H9 (cell line): Measurements from ENCODE around the gene LIX1L. TPM values are rescaled to one million over a fixed set of nuclear protein-coding genes. Genes with fewer than 3 reads are reported as not detected.

Experiments
- DNase-seq: peaks from one replicate; pipeline ENCODE4 v3.0.0-alpha.2; 2017
- H2AFZ ChIP-seq: one replicate; pipeline ENCODE4 v1.6.1; 2013; ENCODE audit warnings: mild to moderate bottlenecking, low read length, control low read depth, moderate library complexity
- H2AK5ac ChIP-seq: 2 replicates; pipeline ENCODE4 v1.6.1; 2013; ENCODE audit warnings: low read length, control low read depth, mixed read lengths; ENCODE audit not compliant: insufficient read length
- H2BK120ac ChIP-seq: one replicate; pipeline ENCODE4 v1.6.1; 2013; ENCODE audit warnings: low read depth, mild to moderate bottlenecking, low read length, control low read depth, inconsistent platforms; ENCODE audit not compliant: poor library complexity, severe bottlenecking
- H2BK12ac ChIP-seq: 2 replicates; pipeline ENCODE4 v1.6.1; 2013; ENCODE audit warnings: low read length, control low read depth, mixed read lengths, low read depth; ENCODE audit not compliant: insufficient read length
- H2BK15ac ChIP-seq: 2 replicates; pipeline ENCODE4 v1.6.1; 2013; ENCODE audit warnings: low read depth, low read length, control low read depth
- H2BK20ac ChIP-seq: one replicate; pipeline ENCODE4 v1.6.1; 2013; ENCODE audit warnings: low read depth, mild to moderate bottlenecking, low read length, control low read depth, inconsistent platforms; ENCODE audit not compliant: poor library complexity, severe bottlenecking
- H2BK5ac ChIP-seq: 2 replicates; pipeline ENCODE4 v1.6.1; 2013; ENCODE audit warnings: low read length, control low read depth, mixed read lengths; ENCODE audit not compliant: insufficient read length
- H3K14ac ChIP-seq: 2 replicates; pipeline ENCODE4 v1.6.1; 2013; ENCODE audit warnings: low read length, control low read depth; ENCODE audit not compliant: insufficient read depth
- H3K18ac ChIP-seq: 2 replicates; pipeline ENCODE4 v1.6.1; 2013; ENCODE audit warnings: low read depth, mild to moderate bottlenecking, mixed read lengths, low read length, control low read depth; ENCODE audit not compliant: insufficient read length
- H3K23ac ChIP-seq: 2 replicates; pipeline ENCODE4 v1.6.1; 2013; ENCODE audit warnings: low read length, control low read depth, mixed read lengths, low read depth; ENCODE audit not compliant: insufficient read length
- H3K23me2 ChIP-seq: 2 replicates; pipeline ENCODE4 v1.6.1; 2013; ENCODE audit warnings: low read depth, mild to moderate bottlenecking, mixed read lengths, low read length, control low read depth; ENCODE audit not compliant: insufficient read length, poor library complexity, severe bottlenecking
- H3K27ac ChIP-seq: 2 replicates; pipeline ENCODE4 v1.5.1; 2013; ENCODE audit warnings: low read length, control low read depth, mixed read lengths, low read depth; ENCODE audit not compliant: insufficient read length
- H3K27me3 ChIP-seq: 2 replicates; pipeline ENCODE4 v1.6.1; 2013; ENCODE audit warnings: low read length, control low read depth, inconsistent platforms; ENCODE audit not compliant: insufficient read depth
- H3K4ac ChIP-seq: 2 replicates; pipeline ENCODE4 v1.6.1; 2013; ENCODE audit warnings: low read depth, mild to moderate bottlenecking, control low read depth, inconsistent platforms, low read length, moderate library complexity
- H3K4me1 ChIP-seq: 2 replicates; pipeline ENCODE4 v1.6.1; 2013; ENCODE audit warnings: low read length, control low read depth, inconsistent platforms; ENCODE audit not compliant: insufficient read depth
- H3K4me2 ChIP-seq: 2 replicates; pipeline ENCODE4 v1.6.1; 2013; ENCODE audit warnings: low read length, control low read depth, mixed read lengths; ENCODE audit not compliant: insufficient read length, insufficient read depth
- H3K56ac ChIP-seq: 2 replicates; pipeline ENCODE4 v1.6.1; 2013; ENCODE audit warnings: low read depth, mild to moderate bottlenecking, mixed read lengths, low read length, control low read depth; ENCODE audit not compliant: insufficient read length
- H3K79me1 ChIP-seq: 2 replicates; pipeline ENCODE4 v1.6.1; 2013; ENCODE audit warnings: low read depth, mild to moderate bottlenecking, moderate library complexity, low read length, control low read depth, inconsistent platforms; ENCODE audit not compliant: insufficient read depth, poor library complexity, severe bottlenecking
- H3K79me2 ChIP-seq: 2 replicates; pipeline ENCODE4 v1.6.1; 2013; ENCODE audit warnings: low read length, control low read depth, inconsistent platforms; ENCODE audit not compliant: insufficient read depth
- H3K9ac ChIP-seq: 2 replicates; pipeline ENCODE4 v1.6.1; 2013; ENCODE audit warnings: low read length, control low read depth, mixed read lengths; ENCODE audit not compliant: insufficient read length; ENCODE audit errors: extremely low read depth
- H3K9me3 ChIP-seq: one replicate; pipeline ENCODE4 v1.6.1; 2013; ENCODE audit warnings: low read depth, low read length, inconsistent platforms; ENCODE audit not compliant: control insufficient read depth
- H3T11ph ChIP-seq: one replicate; pipeline ENCODE4 v1.6.1; 2013; ENCODE audit warnings: mild to moderate bottlenecking, low read length, control low read depth, inconsistent platforms
- H4K20me1 ChIP-seq: one replicate; pipeline ENCODE4 v1.6.1; 2013; ENCODE audit not compliant: control insufficient read depth, insufficient read length, insufficient read depth
- H4K5ac ChIP-seq: 2 replicates; pipeline ENCODE4 v1.6.1; 2013; ENCODE audit warnings: low read depth, mild to moderate bottlenecking, mixed read lengths, low read length, control low read depth; ENCODE audit not compliant: insufficient read length
- H4K8ac ChIP-seq: replicated peaks from 2 replicates; pipeline ENCODE4 v1.6.1; 2013; ENCODE audit warnings: low read length, control low read depth, mixed read lengths, low read depth; ENCODE audit not compliant: insufficient read length
- H4K91ac ChIP-seq: 2 replicates; pipeline ENCODE4 v1.6.1; 2013; ENCODE audit warnings: low read depth, mild to moderate bottlenecking, moderate library complexity, mixed read lengths, low read length, control low read depth; ENCODE audit not compliant: insufficient read length
- H3K27ac Mint-ChIP-seq, 3 experiments: 2 replicates in 2 of 3; 3 replicates in 1 of 3; pipeline ENCODE4 v1.8.0; 2020 to 2021; ENCODE audit warnings: mixed read lengths in 3 of 3, mild to moderate bottlenecking in 1 of 3, moderate library complexity in 1 of 3
- H3K27me3 Mint-ChIP-seq: 2 replicates; pipeline ENCODE4 v1.8.0; 2021; ENCODE audit warnings: low read depth, mild to moderate bottlenecking, moderate library complexity, mixed read lengths
- H3K36me3 Mint-ChIP-seq, 3 experiments: 2 replicates in 2 of 3; 3 replicates in 1 of 3; pipeline ENCODE4 v1.8.0; 2020 to 2021; ENCODE audit warnings: low read depth in 3 of 3, mixed read lengths in 3 of 3; ENCODE audit not compliant: insufficient read depth in 1 of 3
- H3K4me1 Mint-ChIP-seq, 2 experiments: 2 replicates each; pipeline ENCODE4 v1.8.0; 2020; ENCODE audit warnings: mixed read lengths in 2 of 2
- H3K4me3 Mint-ChIP-seq, 2 experiments: 2 replicates in 1 of 2; 3 replicates in 1 of 2; pipeline ENCODE4 v1.8.0; 2020 to 2021; ENCODE audit warnings: mild to moderate bottlenecking in 2 of 2, mixed read lengths in 2 of 2, moderate library complexity in 1 of 2
- H3K9me3 Mint-ChIP-seq, 2 experiments: 2 replicates in 1 of 2; 3 replicates in 1 of 2; pipeline ENCODE4 v1.8.0; 2020; ENCODE audit warnings: mild to moderate bottlenecking in 2 of 2, mixed read lengths in 2 of 2, moderate library complexity in 1 of 2
- WGBS: extraction: QIAGEN DNeasy Blood & Tissue Kit; methylation state at CpG from one replicate; pipeline ENCODE4 v1.1.7; 2013; ENCODE audit warnings: missing lambda C conversion rate, low lambda C conversion rate, mixed read lengths; ENCODE audit not compliant: insufficient read length; ENCODE audit errors: extremely low coverage; 5-methylcytosine and 5-hydroxymethylcytosine counted together
- total RNA-seq: library from RNA; stranded (reverse); gene quantifications from 2 replicates; pipeline ENCODE4 v1.2.1, GENCODE V29; 2021
- TF ChIP-seq, protein P1 (sequence below): fragments of 200-600 bp; sonication (generic); conservative IDR thresholded peaks from 3 replicates; pipeline ENCODE4 v1.8.0; 2021; ENCODE audit warnings: antibody characterized with exemption, mild to moderate bottlenecking

Gene LIX1L
- total RNA-seq, 1 experiment from 2014 or later, result 5.9 TPM

- no peaks in the 10 kb centered on the region for H3K9me3 ChIP-seq
- no peak overlapping the region for H4K5ac ChIP-seq
- no peaks in the 10 kb centered on the region for H4K20me1 ChIP-seq
- H2BK5ac ChIP-seq, result no peak overlapping the region
- Mint-ChIP-seq H3K27ac (no peak overlapping the region), H3K4me3 (no peak overlapping the region), H3K36me3 (no peaks in the 10 kb centered on the region; a peak in 1 of 7 replicates), H3K9me3 (no peaks in the 10 kb centered on the region), H3K27me3 (no peaks in the 10 kb centered on the region), H3K4me1 (peaks cover 21 to 25% of the 10 kb centered on the region in 2 experiments)
- H3K56ac ChIP-seq, result no peak overlapping the region
- H2BK12ac ChIP-seq, result no peak overlapping the region
- H3K14ac ChIP-seq, result no peak overlapping the region
- no peak overlapping the region for H3K23ac ChIP-seq
- DNase-seq, result no peak
- H4K8ac ChIP-seq, result no peak overlapping the region
- H3K4me2 ChIP-seq, result no peak overlapping the region
- H3K18ac ChIP-seq, result no peak overlapping the region
- H3K4ac ChIP-seq, result no peak overlapping the region
- no peaks in the 10 kb centered on the region for H3K79me2 ChIP-seq
- no CpG with 5 or more reads among the region's 8 CpGs for whole genome bisulfite sequencing
- no peaks in the 10 kb centered on the region for H3K27me3 ChIP-seq
- no peak overlapping the region for H2BK120ac ChIP-seq
- no peak overlapping the region for H2BK15ac ChIP-seq
- no peaks in the 10 kb centered on the region for H3K23me2 ChIP-seq
- TF ChIP-seq, protein P1, sequence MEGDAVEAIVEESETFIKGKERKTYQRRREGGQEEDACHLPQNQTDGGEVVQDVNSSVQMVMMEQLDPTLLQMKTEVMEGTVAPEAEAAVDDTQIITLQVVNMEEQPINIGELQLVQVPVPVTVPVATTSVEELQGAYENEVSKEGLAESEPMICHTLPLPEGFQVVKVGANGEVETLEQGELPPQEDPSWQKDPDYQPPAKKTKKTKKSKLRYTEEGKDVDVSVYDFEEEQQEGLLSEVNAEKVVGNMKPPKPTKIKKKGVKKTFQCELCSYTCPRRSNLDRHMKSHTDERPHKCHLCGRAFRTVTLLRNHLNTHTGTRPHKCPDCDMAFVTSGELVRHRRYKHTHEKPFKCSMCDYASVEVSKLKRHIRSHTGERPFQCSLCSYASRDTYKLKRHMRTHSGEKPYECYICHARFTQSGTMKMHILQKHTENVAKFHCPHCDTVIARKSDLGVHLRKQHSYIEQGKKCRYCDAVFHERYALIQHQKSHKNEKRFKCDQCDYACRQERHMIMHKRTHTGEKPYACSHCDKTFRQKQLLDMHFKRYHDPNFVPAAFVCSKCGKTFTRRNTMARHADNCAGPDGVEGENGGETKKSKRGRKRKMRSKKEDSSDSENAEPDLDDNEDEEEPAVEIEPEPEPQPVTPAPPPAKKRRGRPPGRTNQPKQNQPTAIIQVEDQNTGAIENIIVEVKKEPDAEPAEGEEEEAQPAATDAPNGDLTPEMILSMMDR, result no peak
- no peak overlapping the region for H2AFZ ChIP-seq
- no peak overlapping the region for H4K91ac ChIP-seq
- H3K9ac ChIP-seq, result no peak overlapping the region
- H3K27ac ChIP-seq, result no peak overlapping the region
- no peak overlapping the region for H3T11ph ChIP-seq
- no peaks in the 10 kb centered on the region for H3K4me1 ChIP-seq
- no peaks in the 10 kb centered on the region for H3K79me1 ChIP-seq
- no peak overlapping the region for H2BK20ac ChIP-seq
- H2AK5ac ChIP-seq, result no peak overlapping the region
Measured at GRCh38 chr1:145936247-145936646, 21.6 kb downstream of the LIX1L start.
